B cell (primary cell): Measurements from ENCODE around the gene EPN1. TPM values are rescaled to one million over a fixed set of nuclear protein-coding genes. Genes with fewer than 3 reads are reported as not detected.
"Not testable (repeated sequence)": the region's sequence is repeated elsewhere in the genome, so short reads cannot be mapped to it uniquely, and the experiment has no call there.

ENCODE experiments used
- ATAC-seq: fragments of 200-7000 bp; cut with Tn5 transposase; one replicate; pipeline ENCODE4 v1.10.0; 2021; ENCODE audit warnings: low read depth, mild to moderate bottlenecking, moderate number of reproducible peaks, moderate library complexity
- CTCF ChIA-PET: fragments of 350-600 bp; sonication (Branson Sonifier 250); formaldehyde crosslinking; loops from one replicate; lab custom pipeline; 2021; ENCODE audit warnings: antibody characterized with exemption, inconsistent platforms; lab: Charles Lee
- POLR2A ChIA-PET: fragments of 350-600 bp; sonication (Branson Sonifier 250); formaldehyde crosslinking; loops from one replicate; lab custom pipeline; 2021; ENCODE audit warnings: antibody characterized with exemption; lab: Charles Lee
- DNase-seq: peaks from one replicate; pipeline ENCODE4 v3.0.0; 2013
- H2AFZ ChIP-seq: 2 replicates; pipeline ENCODE4 v1.6.1; 2012; ENCODE audit warnings: mild to moderate bottlenecking, low read depth, low read length; ENCODE audit not compliant: insufficient read depth, poor library complexity, severe bottlenecking
- H3K27ac ChIP-seq, 2 donors: 1 replicate in 1 of 2; 2 replicates in 1 of 2; pipeline ENCODE4 v1.5.1; 2012 to 2013; ENCODE audit warnings: low read length in 2 of 2, mild to moderate bottlenecking in 2 of 2, moderate library complexity in 1 of 2
- H3K27me3 ChIP-seq, 4 experiments: fragments of 200-600 bp in 1 of 4; sonication (generic) in 1 of 4; replicated peaks in 1 of 4; 1 replicate in 2 of 4; 2 replicates in 2 of 4; pipeline versions ENCODE4 v1.6.1 to v1.7.0; 2013 to 2016; ENCODE audit warnings: low read length in 3 of 4, mild to moderate bottlenecking in 2 of 4, mixed read lengths in 1 of 4, moderate library complexity in 1 of 4; ENCODE audit not compliant: insufficient read depth in 4 of 4, control insufficient read depth in 3 of 4; ENCODE audit errors: control extremely low read depth in 1 of 4
- H3K36me3 ChIP-seq, 2 experiments: replicated peaks in 1 of 2; 1 replicate in 1 of 2; 2 replicates in 1 of 2; pipeline versions ENCODE4 v1.6.1 to v1.7.1; 2013; ENCODE audit warnings: low read length in 1 of 2; ENCODE audit not compliant: insufficient read depth in 2 of 2, control insufficient read depth in 1 of 2; ENCODE audit errors: control extremely low read depth in 1 of 2, extremely low read depth in 1 of 2
- H3K4me1 ChIP-seq, 2 donors: fragments of 200-600 bp in 1 of 2; sonication (generic) in 1 of 2; 1 replicate in 1 of 2; 2 replicates in 1 of 2; pipeline versions ENCODE4 v1.5.1 to v1.6.1; 2013 to 2017; ENCODE audit warnings: low read length in 2 of 2; ENCODE audit not compliant: control insufficient read depth in 2 of 2, insufficient read depth in 2 of 2
- H3K4me2 ChIP-seq: replicated peaks from 2 replicates; pipeline ENCODE3; 2012; ENCODE audit warnings: mild to moderate bottlenecking, low read depth, low read length; ENCODE audit not compliant: poor library complexity, severe bottlenecking
- H3K4me3 ChIP-seq, 5 experiments: fragments of 200-600 bp in 1 of 5; sonication (generic) in 1 of 5; 1 replicate in 3 of 5; 2 replicates in 2 of 5; pipeline versions ENCODE4 v1.5.1 to v1.7.0; 2011 to 2016; ENCODE audit warnings: low read length in 4 of 5, mild to moderate bottlenecking in 4 of 5, low read depth in 2 of 5, control low read depth in 1 of 5, moderate library complexity in 1 of 5; ENCODE audit not compliant: insufficient read depth in 1 of 5; ENCODE audit errors: control extremely low read depth in 1 of 5, extremely low read depth in 1 of 5
- H3K79me2 ChIP-seq: fragments of 200-600 bp; sonication (generic); one replicate; pipeline ENCODE4 v1.6.0; 2016; ENCODE audit warnings: low read length; ENCODE audit not compliant: control insufficient read depth, insufficient read depth
- H3K9ac ChIP-seq: fragments of 200-600 bp; sonication (generic); 2 replicates; pipeline ENCODE4 v1.6.1; 2017; ENCODE audit warnings: mild to moderate bottlenecking, low read length, moderate library complexity
- H3K9me3 ChIP-seq, 3 donors: one replicate each; pipeline versions ENCODE4 v1.6.1 to v1.7.1; 2013; ENCODE audit warnings: low read length in 2 of 3; ENCODE audit not compliant: control insufficient read depth in 2 of 3, insufficient read depth in 1 of 3; ENCODE audit errors: control extremely low read depth in 1 of 3
- H4K20me1 ChIP-seq: 2 replicates; pipeline ENCODE4 v1.6.0; 2012; ENCODE audit warnings: mild to moderate bottlenecking, low read length; ENCODE audit not compliant: insufficient read depth, control insufficient read depth, poor library complexity, severe bottlenecking
- H3K27ac Mint-ChIP-seq: one replicate; pipeline ENCODE4 v1.8.0; 2021; ENCODE audit warnings: mixed read lengths
- H3K27me3 Mint-ChIP-seq: one replicate; pipeline ENCODE4 v1.8.0; 2021; ENCODE audit warnings: mixed read lengths
- H3K4me1 Mint-ChIP-seq: one replicate; pipeline ENCODE4 v1.8.0; 2021; ENCODE audit warnings: mixed read lengths
- H3K4me3 Mint-ChIP-seq: one replicate; pipeline ENCODE4 v1.8.0; 2021; ENCODE audit warnings: mixed read lengths
- H3K9me3 Mint-ChIP-seq: one replicate; pipeline ENCODE4 v1.8.0; 2022; ENCODE audit warnings: mixed read lengths; ENCODE audit not compliant: insufficient read depth
- CTCF ChIP-seq: fragments of 200-600 bp; IDR thresholded peaks from one replicate; pipeline ENCODE4 v1.8.0; 2022; ENCODE audit warnings: antibody characterized with exemption, mild to moderate bottlenecking
- EZH2 ChIP-seq: IDR thresholded peaks from 2 replicates; pipeline ENCODE4 v1.6.1; 2012; ENCODE audit warnings: borderline replicate concordance, low read depth, mild to moderate bottlenecking, moderate library complexity, low read length; ENCODE audit not compliant: insufficient read depth, poor library complexity, severe bottlenecking
- WGBS: methylation state at CpG from one replicate; pipeline ENCODE4 v1.1.5; 2013; ENCODE audit warnings: missing lambda C conversion rate; ENCODE audit not compliant: insufficient coverage; 5-methylcytosine and 5-hydroxymethylcytosine counted together
- intact Hi-C: fragments of 100-400 bp; cut with micrococcal nuclease; formaldehyde crosslinking; loops from one replicate; pipeline ENCODE4 v1.10.0; 2022
- polyA plus RNA-seq: library from polyadenylated mRNA; depleted of rRNA; stranded (reverse); fragments of >200 nt; gene quantifications from 2 replicates; pipeline ENCODE4 v1.2.3, GENCODE V29; 2012
- total RNA-seq, 2 donors: library from RNA; stranded (reverse); fragments of 120-200 nt in 1 of 2; gene quantifications; 1 replicate in 1 of 2; 2 replicates in 1 of 2; pipeline versions ENCODE4 v1.2.3 to v1.2.4, GENCODE V29; 2013 to 2022

EPN1 gene
- total and polyA plus RNA-seq, 2 donors (not counting 1 experiment from before 2014, with no cell fraction given): 54.4 to 63.9 TPM

- no peak overlapping the region for H3K27ac Mint-ChIP-seq
- POLR2A ChIA-PET: no interaction called here
These were observed 78.4 kb downstream of the EPN1 start for GRCh38 chr19:55753401-55753800.

GRCh38 chr19:55756808-55757207 lies 81.8 kb downstream of the EPN1 start:
- 77% methylated on average over 4 of the region's 4 CpGs for WGBS
- DNase-seq, POLR2A ChIA-PET, ATAC-seq, H3K9me3 Mint-ChIP-seq, H3K4me1 Mint-ChIP-seq, H3K4me3 ChIP-seq, H3K4me3 Mint-ChIP-seq, H3K36me3 ChIP-seq, H3K27me3 ChIP-seq, H3K4me1 ChIP-seq, H3K9me3 ChIP-seq, H3K4me2 ChIP-seq, H2AFZ ChIP-seq, intact Hi-C loops, H3K79me2 ChIP-seq, H4K20me1 ChIP-seq, H3K27ac Mint-ChIP-seq, H3K27ac ChIP-seq, H3K9ac ChIP-seq, CTCF ChIA-PET: not testable (repeated sequence)
- H3K27me3 Mint-ChIP-seq: peaks cover 23% of the 10 kb centered on the region

More at GRCh38 chr19:55753401-55753800, 78.4 kb downstream of the EPN1 start:
- CTCF ChIA-PET: no interaction called here
- intact Hi-C loops: no loop called here
- H3K36me3 ChIP-seq: no peaks in the 10 kb centered on the region
- no peaks in the 10 kb centered on the region for H3K79me2 ChIP-seq
- H3K27me3 ChIP-seq: no peaks in the 10 kb centered on the region
- no peaks in the 10 kb centered on the region for H3K4me1 ChIP-seq
- peaks cover 0 to 4% (median 3%) of the 10 kb centered on the region in 3 donors for H3K9me3 ChIP-seq
- ATAC-seq (no peak), DNase-seq (no peak)
- TF ChIP-seq EZH2 (no peak), CTCF (no peak)
- H3K4me2 ChIP-seq: no peak overlapping the region
- Mint-ChIP-seq H3K4me1 (no peaks in the 10 kb centered on the region), H3K27me3 (peaks cover 17% of the 10 kb centered on the region), H3K4me3 (no peak overlapping the region), H3K9me3 (no peaks in the 10 kb centered on the region)
- WGBS: 89% methylated on average over 1 of the region's 3 CpGs
- H3K27ac ChIP-seq: no peak overlapping the region
- H3K9ac ChIP-seq: no peak overlapping the region
- no peaks in the 10 kb centered on the region for H4K20me1 ChIP-seq
- no peak overlapping the region for H3K4me3 ChIP-seq
- H2AFZ ChIP-seq: no peak overlapping the region

- H3K4me2 ChIP-seq, DNase-seq, H3K27ac ChIP-seq, H3K4me3 ChIP-seq, H3K4me1 ChIP-seq, H3K36me3 ChIP-seq, intact Hi-C loops, H3K4me3 Mint-ChIP-seq, H3K9me3 ChIP-seq, H3K27me3 ChIP-seq, ATAC-seq, H3K4me1 Mint-ChIP-seq, H2AFZ ChIP-seq, H3K27ac Mint-ChIP-seq, H3K9me3 Mint-ChIP-seq, H4K20me1 ChIP-seq, H3K79me2 ChIP-seq, H3K9ac ChIP-seq, POLR2A ChIA-PET, CTCF ChIA-PET: not testable (repeated sequence)
- peaks cover 19% of the 10 kb centered on the region for H3K27me3 Mint-ChIP-seq
- 67% methylated on average over 1 of the region's 3 CpGs for WGBS
These were observed 83.8 kb downstream of the EPN1 start, which contains the start of gene RFPL4A for GRCh38 chr19:55758797-55759196. Gene RFPL4A (plus strand): TSS chr19:55759097. CDS start chr19:55761801, 2,704 bp downstream.
